ENCODE results near the gene TNFAIP8L3.

TNFAIP8L3 gene

GRCh38 chr15:51110171-51110570, 15.5 kb upstream of the TNFAIP8L3 start:
- no peak for ATAC-seq
- TF ChIP-seq ZC3H10 (CRISPR knock-in tag; IDR thresholded peaks at IDR 0.05) = no peak
- no peak for TF ChIP-seq CSDC2 (CRISPR knock-in tag; IDR thresholded peaks at IDR 0.05)
- TF ChIP-seq ZNF70 (CRISPR knock-in tag; IDR thresholded peaks at IDR 0.05) = no peak
- no peak for TF ChIP-seq SNAI2 (CRISPR knock-in tag; IDR thresholded peaks at IDR 0.05)
- no peak for TF ChIP-seq TSHZ2 (CRISPR knock-in tag; IDR thresholded peaks at IDR 0.05)
- TF ChIP-seq ZNF8 (CRISPR knock-in tag; IDR thresholded peaks at IDR 0.05) = no peak
- no peak for TF ChIP-seq TOX (CRISPR knock-in tag; IDR thresholded peaks at IDR 0.05; ENCODE audit: borderline replicate concordance)
- TF ChIP-seq PATZ1 (CRISPR knock-in tag; IDR thresholded peaks at IDR 0.05; ENCODE audit: borderline replicate concordance) = no peak
- TF ChIP-seq GLIS3 (CRISPR knock-in tag; IDR thresholded peaks at IDR 0.05) = no peak
- TF ChIP-seq ZNF565 (CRISPR knock-in tag; conservative IDR thresholded peaks at IDR 0.05; ENCODE audit: low read depth) = no peak

- no peak for ATAC-seq
- no peak for TF ChIP-seq BACH2 (CRISPR knock-in tag; IDR thresholded peaks at IDR 0.05; ENCODE audit: borderline replicate concordance)
- TF ChIP-seq TCF4 (CRISPR knock-in tag; IDR thresholded peaks at IDR 0.05; ENCODE audit: borderline replicate concordance) = no peak
- TF ChIP-seq TSHZ2 (CRISPR knock-in tag; IDR thresholded peaks at IDR 0.05) = no peak
- no peak for TF ChIP-seq ZNF70 (CRISPR knock-in tag; IDR thresholded peaks at IDR 0.05)
- no peak for TF ChIP-seq OSR1 (CRISPR knock-in tag; IDR thresholded peaks at IDR 0.05)
- no peak for TF ChIP-seq ARNTL (CRISPR knock-in tag; IDR thresholded peaks at IDR 0.05; ENCODE audit: borderline replicate concordance, low read depth)
- TF ChIP-seq PATZ1 (CRISPR knock-in tag; IDR thresholded peaks at IDR 0.05; ENCODE audit: borderline replicate concordance) = no peak
- no peak for TF ChIP-seq ZNF565 (CRISPR knock-in tag; conservative IDR thresholded peaks at IDR 0.05; ENCODE audit: low read depth)
- TF ChIP-seq ZFP3 (CRISPR knock-in tag; IDR thresholded peaks at IDR 0.05) = no peak
- TF ChIP-seq ESRRG (CRISPR knock-in tag; IDR thresholded peaks at IDR 0.05) = no peak
- no peak for TF ChIP-seq ZFP30 (CRISPR knock-in tag; IDR thresholded peaks at IDR 0.05)
- TF ChIP-seq TOX (CRISPR knock-in tag; IDR thresholded peaks at IDR 0.05; ENCODE audit: borderline replicate concordance) = no peak
- TF ChIP-seq ISL1 (CRISPR knock-in tag; IDR thresholded peaks at IDR 0.05) = no peak
- TF ChIP-seq CREB5 (CRISPR knock-in tag; IDR thresholded peaks at IDR 0.05; ENCODE audit: low read depth) = no peak
- no peak for TF ChIP-seq ZC3H10 (CRISPR knock-in tag; IDR thresholded peaks at IDR 0.05)
These were observed 14.3 kb upstream of the TNFAIP8L3 start for GRCh38 chr15:51108933-51109550.

Measured in SK-N-SH treated with all-trans-retinoic acid at 6 μM for 48 hours (cell line).